ENCODE data around the gene HDGF. TPM values are rescaled to one million over a fixed set of nuclear protein-coding genes. Genes with fewer than 3 reads are reported as not detected.

The HDGF gene
- total and polyA plus RNA-seq, 9 of the 15 experiments (the other 6 are each of a cell fraction or from before 2014, with no cell fraction given) = 38.8 to 601 (median 400) TPM

- 0 out of 4 replicates have a peak, but pooled peaks of 1 of the 2 experiments have one; percentile 23 for TF ChIP-seq MAZ (CRISPR knock-in tag; conservative IDR thresholded peaks at IDR 0.05 in 1 of 2, IDR thresholded peaks at IDR 0.05 in 1 of 2)
- 0 out of 2 replicates have a peak, but pooled peaks have one; percentile 53 for TF ChIP-seq FOXP4 (CRISPR knock-in tag; IDR thresholded peaks at IDR 0.05; ENCODE audit: borderline replicate concordance)
- TF ChIP-seq ZBTB11 (CRISPR knock-in tag; IDR thresholded peaks at IDR 0.05) = peak in 1 of 3 experiments; percentile 40; a peak in 1 of 6 replicates
- TF ChIP-seq ZBTB40 (IDR thresholded peaks at IDR 0.05) = peak; percentile 72
- TF ChIP-seq ZBTB40 (CRISPR knock-in tag; IDR thresholded peaks at IDR 0.05) = no peak
- no peak for TF ChIP-seq SLC30A9 (CRISPR knock-in tag; IDR thresholded peaks at IDR 0.05)
- TF ChIP-seq EP300 (IDR thresholded peaks at IDR 0.05; ENCODE audit: low read length) = no peak
- no peak for TF ChIP-seq ZZZ3 (IDR thresholded peaks at IDR 0.05)
- no peak for TF ChIP-seq ARHGAP35 (IDR thresholded peaks at IDR 0.05; ENCODE audit: partially characterized antibody)
Observed at GRCh38 chr1:156748670-156749418, 2.6 kb downstream of the HDGF start (continued).

Measured in K562 (cell line).